C4-2B (cell line): ENCODE measurements around the gene CD19.

Experiments
- ZFX ChIP-seq: fragments of 450-650 bp; IDR thresholded peaks from 2 replicates; pipeline ENCODE4 v1.6.1; 2017
- TF ChIP-seq, protein P1 (sequence below): fragments of 450-650 bp; conservative IDR thresholded peaks from 2 replicates; pipeline ENCODE4 v1.5.1; 2017; ENCODE audit warnings: mild to moderate bottlenecking

DNA sequence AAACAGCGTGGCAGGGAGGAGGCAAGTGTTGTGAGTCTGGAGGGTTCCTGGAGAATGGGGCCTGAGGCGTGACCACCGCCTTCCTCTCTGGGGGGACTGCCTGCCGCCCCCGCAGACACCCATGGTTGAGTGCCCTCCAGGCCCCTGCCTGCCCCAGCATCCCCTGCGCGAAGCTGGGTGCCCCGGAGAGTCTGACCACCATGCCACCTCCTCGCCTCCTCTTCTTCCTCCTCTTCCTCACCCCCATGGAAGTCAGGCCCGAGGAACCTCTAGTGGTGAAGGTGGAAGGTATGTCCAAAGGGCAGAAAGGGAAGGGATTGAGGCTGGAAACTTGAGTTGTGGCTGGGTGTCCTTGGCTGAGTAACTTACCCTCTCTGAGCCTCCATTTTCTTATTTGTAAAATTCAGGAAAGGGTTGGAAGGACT lies at the start of gene CD19:
- no peak for TF ChIP-seq ZFX
- TF ChIP-seq, protein P1, sequence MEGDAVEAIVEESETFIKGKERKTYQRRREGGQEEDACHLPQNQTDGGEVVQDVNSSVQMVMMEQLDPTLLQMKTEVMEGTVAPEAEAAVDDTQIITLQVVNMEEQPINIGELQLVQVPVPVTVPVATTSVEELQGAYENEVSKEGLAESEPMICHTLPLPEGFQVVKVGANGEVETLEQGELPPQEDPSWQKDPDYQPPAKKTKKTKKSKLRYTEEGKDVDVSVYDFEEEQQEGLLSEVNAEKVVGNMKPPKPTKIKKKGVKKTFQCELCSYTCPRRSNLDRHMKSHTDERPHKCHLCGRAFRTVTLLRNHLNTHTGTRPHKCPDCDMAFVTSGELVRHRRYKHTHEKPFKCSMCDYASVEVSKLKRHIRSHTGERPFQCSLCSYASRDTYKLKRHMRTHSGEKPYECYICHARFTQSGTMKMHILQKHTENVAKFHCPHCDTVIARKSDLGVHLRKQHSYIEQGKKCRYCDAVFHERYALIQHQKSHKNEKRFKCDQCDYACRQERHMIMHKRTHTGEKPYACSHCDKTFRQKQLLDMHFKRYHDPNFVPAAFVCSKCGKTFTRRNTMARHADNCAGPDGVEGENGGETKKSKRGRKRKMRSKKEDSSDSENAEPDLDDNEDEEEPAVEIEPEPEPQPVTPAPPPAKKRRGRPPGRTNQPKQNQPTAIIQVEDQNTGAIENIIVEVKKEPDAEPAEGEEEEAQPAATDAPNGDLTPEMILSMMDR = no peak
